H1 (cell line): ENCODE results near the gene TCEANC. TPM values are rescaled to one million over a fixed set of nuclear protein-coding genes. Genes with fewer than 3 reads are reported as not detected.

Experiments used
- EZH2 ChIP-seq: fragments of 200-600 bp; sonication (generic); IDR thresholded peaks from 2 replicates; pipeline ENCODE4 v1.7.1; 2012; ENCODE audit warnings: low read depth, mild to moderate bottlenecking, moderate library complexity, low read length, inconsistent platforms; ENCODE audit not compliant: severe bottlenecking
- JUND ChIP-seq: IDR thresholded peaks from 2 replicates; pipeline ENCODE4 v1.6.1; 2011; ENCODE audit warnings: mild to moderate bottlenecking, improper control_type of control experiment, low read length
- PHF8 ChIP-seq: fragments of 200-600 bp; sonication (generic); conservative IDR thresholded peaks from 2 replicates; pipeline ENCODE4 v1.7.1; 2012; ENCODE audit warnings: low read depth, mild to moderate bottlenecking, inconsistent platforms, low read length, moderate library complexity
- RAD21 ChIP-seq, 2 experiments: IDR thresholded peaks in 1 of 2; conservative IDR thresholded peaks in 1 of 2; 2 replicates each; pipeline ENCODE4 v1.6.1; 2011; ENCODE audit warnings: low read depth in 2 of 2, low read length in 2 of 2, improper control_type of control experiment in 1 of 2, inconsistent platforms in 1 of 2, mild to moderate bottlenecking in 1 of 2, moderate library complexity in 1 of 2
- SIN3A ChIP-seq, 2 experiments: IDR thresholded peaks in 1 of 2; conservative IDR thresholded peaks in 1 of 2; 2 replicates each; pipeline ENCODE4 v1.6.1; 2011 to 2012; ENCODE audit warnings: low read length in 2 of 2, improper control_type of control experiment in 1 of 2, low read depth in 1 of 2, mild to moderate bottlenecking in 1 of 2
- polyA plus RNA-seq, 7 experiments: library from polyadenylated mRNA; depleted of rRNA in 3 of 7; stranded (reverse) in 5 of 7; unstranded in 2 of 7; fragments of >200 nt in 5 of 7; fragments of 200-250 nt in 2 of 7; gene quantifications; 1 replicate in 5 of 7; 2 replicates in 1 of 7; 4 replicates in 1 of 7; pipeline versions ENCODE4 v1.2.1 to v1.2.3, GENCODE V29; 2011 to 2013; ENCODE audit warnings: missing spikeins in 2 of 7, mixed read lengths in 2 of 7
- total RNA-seq: library from RNA; stranded (reverse); fragmentation: NEBNext Ultra II Directional; extraction: Animal tissue kit (Norgen Biotek cat#: 25700); gene quantifications from 2 replicates; pipeline ENCODE4 v1.2.1, GENCODE V29; 2021

Gene TCEANC
- total and polyA plus RNA-seq, 2 of the 8 experiments (the other 6 are each of a cell fraction or from before 2014, with no cell fraction given) = 0.88 to 2.0 TPM

DNA sequence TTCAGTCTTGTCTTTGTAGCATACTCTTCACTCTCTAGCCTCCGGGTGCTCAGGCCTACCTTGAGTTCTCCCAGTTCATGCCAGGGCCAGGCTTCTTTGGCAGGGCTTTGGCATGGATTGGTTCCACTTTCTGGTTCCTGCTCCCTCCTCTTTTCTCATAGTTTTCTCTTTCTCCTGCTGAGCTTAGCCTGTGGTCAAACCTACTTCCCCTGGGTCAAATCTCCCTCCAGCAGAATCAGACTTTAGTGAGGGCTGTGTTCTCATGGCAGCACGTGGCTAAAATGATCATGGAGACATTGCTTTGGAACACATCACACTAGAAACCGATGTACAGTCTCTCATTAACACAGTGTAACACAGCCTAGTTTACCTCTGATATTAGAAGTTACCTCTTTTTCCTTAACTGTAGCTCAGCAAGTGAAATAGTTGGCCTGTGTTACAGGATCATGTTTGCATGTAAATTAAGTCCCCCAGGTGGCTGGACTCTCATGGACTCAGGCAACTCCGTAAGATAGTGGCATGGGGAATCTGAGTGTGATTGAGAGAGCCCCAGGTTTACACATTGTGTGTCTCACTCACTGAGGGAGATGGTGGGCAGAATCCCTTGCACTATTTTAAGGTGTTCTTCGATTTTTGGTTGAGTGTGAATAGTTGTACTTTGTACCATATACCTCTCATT lies 49.3 kb downstream of the TCEANC start (continued):
- no peak for TF ChIP-seq PHF8
- TF ChIP-seq SIN3A (conservative IDR thresholded peaks at IDR 0.05 in 1 of 2, IDR thresholded peaks at IDR 0.05 in 1 of 2; ENCODE audit: low read depth in 1 of 2, low read length in 2 of 2) = no peak
- TF ChIP-seq RAD21 (IDR thresholded peaks at IDR 0.05 in 1 of 2, conservative IDR thresholded peaks at IDR 0.05 in 1 of 2; ENCODE audit: low read depth in 2 of 2, low read length in 2 of 2) = no peak
- TF ChIP-seq JUND = no peak
- TF ChIP-seq EZH2 = no peak
